H9 (cell line): ENCODE measurements around the gene TNNT2. TPM values are rescaled to one million over a fixed set of nuclear protein-coding genes. Genes with fewer than 3 reads are reported as not detected.

Source experiments
- DNase-seq: peaks from one replicate; pipeline ENCODE4 v3.0.0-alpha.2; 2017
- H2AFZ ChIP-seq: one replicate; pipeline ENCODE4 v1.6.1; 2013; ENCODE audit warnings: mild to moderate bottlenecking, low read length, control low read depth, moderate library complexity
- H2AK5ac ChIP-seq: 2 replicates; pipeline ENCODE4 v1.6.1; 2013; ENCODE audit warnings: low read length, control low read depth, mixed read lengths; ENCODE audit not compliant: insufficient read length
- H2BK120ac ChIP-seq: one replicate; pipeline ENCODE4 v1.6.1; 2013; ENCODE audit warnings: low read depth, mild to moderate bottlenecking, low read length, control low read depth, inconsistent platforms; ENCODE audit not compliant: poor library complexity, severe bottlenecking
- H2BK12ac ChIP-seq: 2 replicates; pipeline ENCODE4 v1.6.1; 2013; ENCODE audit warnings: low read length, control low read depth, mixed read lengths, low read depth; ENCODE audit not compliant: insufficient read length
- H2BK15ac ChIP-seq: 2 replicates; pipeline ENCODE4 v1.6.1; 2013; ENCODE audit warnings: low read depth, low read length, control low read depth
- H2BK20ac ChIP-seq: one replicate; pipeline ENCODE4 v1.6.1; 2013; ENCODE audit warnings: low read depth, mild to moderate bottlenecking, low read length, control low read depth, inconsistent platforms; ENCODE audit not compliant: poor library complexity, severe bottlenecking
- H2BK5ac ChIP-seq: 2 replicates; pipeline ENCODE4 v1.6.1; 2013; ENCODE audit warnings: low read length, control low read depth, mixed read lengths; ENCODE audit not compliant: insufficient read length
- H3K14ac ChIP-seq: 2 replicates; pipeline ENCODE4 v1.6.1; 2013; ENCODE audit warnings: low read length, control low read depth; ENCODE audit not compliant: insufficient read depth
- H3K18ac ChIP-seq: 2 replicates; pipeline ENCODE4 v1.6.1; 2013; ENCODE audit warnings: low read depth, mild to moderate bottlenecking, mixed read lengths, low read length, control low read depth; ENCODE audit not compliant: insufficient read length
- H3K23ac ChIP-seq: 2 replicates; pipeline ENCODE4 v1.6.1; 2013; ENCODE audit warnings: low read length, control low read depth, mixed read lengths, low read depth; ENCODE audit not compliant: insufficient read length
- H3K23me2 ChIP-seq: 2 replicates; pipeline ENCODE4 v1.6.1; 2013; ENCODE audit warnings: low read depth, mild to moderate bottlenecking, mixed read lengths, low read length, control low read depth; ENCODE audit not compliant: insufficient read length, poor library complexity, severe bottlenecking
- H3K27ac ChIP-seq: 2 replicates; pipeline ENCODE4 v1.5.1; 2013; ENCODE audit warnings: low read length, control low read depth, mixed read lengths, low read depth; ENCODE audit not compliant: insufficient read length
- H3K27me3 ChIP-seq: 2 replicates; pipeline ENCODE4 v1.6.1; 2013; ENCODE audit warnings: low read length, control low read depth, inconsistent platforms; ENCODE audit not compliant: insufficient read depth
- H3K4ac ChIP-seq: 2 replicates; pipeline ENCODE4 v1.6.1; 2013; ENCODE audit warnings: low read depth, mild to moderate bottlenecking, control low read depth, inconsistent platforms, low read length, moderate library complexity
- H3K4me1 ChIP-seq: 2 replicates; pipeline ENCODE4 v1.6.1; 2013; ENCODE audit warnings: low read length, control low read depth, inconsistent platforms; ENCODE audit not compliant: insufficient read depth
- H3K4me2 ChIP-seq: 2 replicates; pipeline ENCODE4 v1.6.1; 2013; ENCODE audit warnings: low read length, control low read depth, mixed read lengths; ENCODE audit not compliant: insufficient read length, insufficient read depth
- H3K56ac ChIP-seq: 2 replicates; pipeline ENCODE4 v1.6.1; 2013; ENCODE audit warnings: low read depth, mild to moderate bottlenecking, mixed read lengths, low read length, control low read depth; ENCODE audit not compliant: insufficient read length
- H3K79me1 ChIP-seq: 2 replicates; pipeline ENCODE4 v1.6.1; 2013; ENCODE audit warnings: low read depth, mild to moderate bottlenecking, moderate library complexity, low read length, control low read depth, inconsistent platforms; ENCODE audit not compliant: insufficient read depth, poor library complexity, severe bottlenecking
- H3K79me2 ChIP-seq: 2 replicates; pipeline ENCODE4 v1.6.1; 2013; ENCODE audit warnings: low read length, control low read depth, inconsistent platforms; ENCODE audit not compliant: insufficient read depth
- H3K9ac ChIP-seq: 2 replicates; pipeline ENCODE4 v1.6.1; 2013; ENCODE audit warnings: low read length, control low read depth, mixed read lengths; ENCODE audit not compliant: insufficient read length; ENCODE audit errors: extremely low read depth
- H3K9me3 ChIP-seq: one replicate; pipeline ENCODE4 v1.6.1; 2013; ENCODE audit warnings: low read depth, low read length, inconsistent platforms; ENCODE audit not compliant: control insufficient read depth
- H3T11ph ChIP-seq: one replicate; pipeline ENCODE4 v1.6.1; 2013; ENCODE audit warnings: mild to moderate bottlenecking, low read length, control low read depth, inconsistent platforms
- H4K20me1 ChIP-seq: one replicate; pipeline ENCODE4 v1.6.1; 2013; ENCODE audit not compliant: control insufficient read depth, insufficient read length, insufficient read depth
- H4K5ac ChIP-seq: 2 replicates; pipeline ENCODE4 v1.6.1; 2013; ENCODE audit warnings: low read depth, mild to moderate bottlenecking, mixed read lengths, low read length, control low read depth; ENCODE audit not compliant: insufficient read length
- H4K8ac ChIP-seq: replicated peaks from 2 replicates; pipeline ENCODE4 v1.6.1; 2013; ENCODE audit warnings: low read length, control low read depth, mixed read lengths, low read depth; ENCODE audit not compliant: insufficient read length
- H4K91ac ChIP-seq: 2 replicates; pipeline ENCODE4 v1.6.1; 2013; ENCODE audit warnings: low read depth, mild to moderate bottlenecking, moderate library complexity, mixed read lengths, low read length, control low read depth; ENCODE audit not compliant: insufficient read length
- H3K27ac Mint-ChIP-seq, 3 experiments: 2 replicates in 2 of 3; 3 replicates in 1 of 3; pipeline ENCODE4 v1.8.0; 2020 to 2021; ENCODE audit warnings: mixed read lengths in 3 of 3, mild to moderate bottlenecking in 1 of 3, moderate library complexity in 1 of 3
- H3K27me3 Mint-ChIP-seq: 2 replicates; pipeline ENCODE4 v1.8.0; 2021; ENCODE audit warnings: low read depth, mild to moderate bottlenecking, moderate library complexity, mixed read lengths
- H3K36me3 Mint-ChIP-seq, 3 experiments: 2 replicates in 2 of 3; 3 replicates in 1 of 3; pipeline ENCODE4 v1.8.0; 2020 to 2021; ENCODE audit warnings: low read depth in 3 of 3, mixed read lengths in 3 of 3; ENCODE audit not compliant: insufficient read depth in 1 of 3
- H3K4me1 Mint-ChIP-seq, 2 experiments: 2 replicates each; pipeline ENCODE4 v1.8.0; 2020; ENCODE audit warnings: mixed read lengths in 2 of 2
- H3K4me3 Mint-ChIP-seq, 2 experiments: 2 replicates in 1 of 2; 3 replicates in 1 of 2; pipeline ENCODE4 v1.8.0; 2020 to 2021; ENCODE audit warnings: mild to moderate bottlenecking in 2 of 2, mixed read lengths in 2 of 2, moderate library complexity in 1 of 2
- H3K9me3 Mint-ChIP-seq, 2 experiments: 2 replicates in 1 of 2; 3 replicates in 1 of 2; pipeline ENCODE4 v1.8.0; 2020; ENCODE audit warnings: mild to moderate bottlenecking in 2 of 2, mixed read lengths in 2 of 2, moderate library complexity in 1 of 2
- CTCF ChIP-seq: fragments of 200-600 bp; sonication (generic); conservative IDR thresholded peaks from 3 replicates; pipeline ENCODE4 v1.8.0; 2021; ENCODE audit warnings: antibody characterized with exemption, mild to moderate bottlenecking
- WGBS: extraction: QIAGEN DNeasy Blood & Tissue Kit; methylation state at CpG from one replicate; pipeline ENCODE4 v1.1.7; 2013; ENCODE audit warnings: missing lambda C conversion rate, low lambda C conversion rate, mixed read lengths; ENCODE audit not compliant: insufficient read length; ENCODE audit errors: extremely low coverage; 5-methylcytosine and 5-hydroxymethylcytosine counted together
- total RNA-seq: library from RNA; stranded (reverse); gene quantifications from 2 replicates; pipeline ENCODE4 v1.2.1, GENCODE V29; 2021

TNNT2 gene
- total RNA-seq, 1 experiment from 2014 or later = 8.6 TPM

DNA sequence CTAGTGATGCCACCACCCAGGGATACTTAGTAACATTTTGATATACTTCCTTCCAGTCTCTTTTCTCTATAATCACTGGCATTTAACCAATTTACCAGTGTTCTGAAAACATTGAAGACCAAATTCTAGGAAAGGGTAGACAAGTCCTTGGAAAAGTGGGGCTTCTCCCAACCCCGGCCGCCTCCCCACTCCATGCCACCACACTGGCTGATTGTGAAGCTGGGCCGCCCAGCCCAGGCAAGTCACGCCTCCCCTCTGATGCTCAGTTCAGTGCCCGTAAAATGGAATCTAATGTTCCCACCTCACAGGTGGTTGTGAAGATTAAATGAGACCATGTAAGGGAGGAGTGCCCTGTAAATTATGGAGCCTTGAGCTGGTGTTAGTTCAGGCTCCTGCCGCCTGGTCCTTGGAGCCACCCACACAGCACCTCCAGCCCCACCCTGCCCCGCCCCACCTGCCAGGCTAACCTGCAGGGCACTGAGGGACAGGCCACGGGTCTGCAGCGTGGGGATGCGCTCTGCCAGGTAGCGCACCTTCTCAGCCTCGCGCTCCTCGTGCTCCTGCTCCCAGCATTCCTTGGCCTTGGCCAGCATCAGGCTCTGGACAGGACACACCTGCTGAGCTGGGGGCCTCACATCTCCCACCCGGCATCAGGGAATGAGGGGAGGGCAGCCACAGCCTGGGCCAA is 36.7 kb upstream of the TNNT2 start:
- no peak overlapping the region for H4K91ac ChIP-seq
- no peak overlapping the region for H3K18ac ChIP-seq
- H3K4me2 ChIP-seq = no peak overlapping the region
- no peak overlapping the region for H3K27ac Mint-ChIP-seq
- no peaks in the 10 kb centered on the region for H3K36me3 Mint-ChIP-seq
- no peak overlapping the region for H2BK20ac ChIP-seq
- H2AFZ ChIP-seq = no peak overlapping the region
- no peak overlapping the region for H3K14ac ChIP-seq
- no peak overlapping the region for H3K56ac ChIP-seq
- no peak overlapping the region for H2BK5ac ChIP-seq
- no peak overlapping the region for H4K8ac ChIP-seq
- no peaks in the 10 kb centered on the region for H3K27me3 ChIP-seq
- no peak overlapping the region for H2AK5ac ChIP-seq
- no peak overlapping the region for H3K4me3 Mint-ChIP-seq
- H2BK15ac ChIP-seq = no peak overlapping the region
- no peak overlapping the region for H4K5ac ChIP-seq
- H2BK12ac ChIP-seq = no peak overlapping the region
- H3K23me2 ChIP-seq = no peaks in the 10 kb centered on the region
- peaks cover 3% of the 10 kb centered on the region; the same call in 1 of the 2 replicates for H3K27me3 Mint-ChIP-seq
- H3K9ac ChIP-seq = no peak overlapping the region
- no peak overlapping the region for H3K27ac ChIP-seq
- H3K79me1 ChIP-seq = no peaks in the 10 kb centered on the region
- no peaks in the 10 kb centered on the region; a peak in 1 of 5 replicates for H3K9me3 Mint-ChIP-seq
- H3K4me1 ChIP-seq = no peaks in the 10 kb centered on the region
- no peaks in the 10 kb centered on the region for H3K79me2 ChIP-seq
- no peak for TF ChIP-seq CTCF
- WGBS = no CpG with 5 or more reads among the region's 15 CpGs
- H3K4ac ChIP-seq = no peak overlapping the region
- H2BK120ac ChIP-seq = no peak overlapping the region
- peaks cover 5 to 6% of the 10 kb centered on the region in 2 experiments; a peak in 3 of 4 replicates for H3K4me1 Mint-ChIP-seq
- no peak for DNase-seq
- H4K20me1 ChIP-seq = no peaks in the 10 kb centered on the region
- H3K9me3 ChIP-seq = no peaks in the 10 kb centered on the region
- no peak overlapping the region for H3T11ph ChIP-seq
- no peak overlapping the region for H3K23ac ChIP-seq
